Lung (tissue), 12 donors: ENCODE results near the gene BTNL2. TPM values are rescaled to one million over a fixed set of nuclear protein-coding genes. Genes with fewer than 3 reads are reported as not detected.
A peak's percentile ranks its signal among the peaks of the same experiment; 100 is the strongest.
"Not testable (repeated sequence)": the region's sequence is repeated elsewhere in the genome, so short reads cannot be mapped to it uniquely, and the experiment has no call there.

ENCODE experiments used
- ATAC-seq: fragments of 200-7000 bp; cut with Tn5 transposase; one replicate; pipeline ENCODE4 v1.9.1; 2020; ENCODE audit warnings: moderate number of reproducible peaks; ENCODE audit not compliant: insufficient read depth, low FRiP score
- DNase-seq, 3 donors: peaks; one replicate each; pipeline ENCODE4 v3.0.0-alpha.2; 2013 to 2017
- H3K27ac ChIP-seq, 2 donors: one replicate each; pipeline ENCODE4 v1.5.1; 2013; ENCODE audit warnings: mild to moderate bottlenecking in 2 of 2, moderate library complexity in 2 of 2, control low read depth in 1 of 2, inconsistent platforms in 1 of 2, low read depth in 1 of 2, low read length in 1 of 2
- H3K27me3 ChIP-seq, 3 donors: one replicate each; pipeline ENCODE4 v1.5.1; 2013; ENCODE audit warnings: low read length in 2 of 3; ENCODE audit not compliant: control insufficient read depth in 3 of 3, insufficient read depth in 3 of 3
- H3K36me3 ChIP-seq, 4 donors: one replicate each; pipeline ENCODE4 v1.5.1; 2013; ENCODE audit warnings: low read length in 4 of 4, mild to moderate bottlenecking in 1 of 4, moderate library complexity in 1 of 4; ENCODE audit not compliant: control insufficient read depth in 4 of 4, insufficient read depth in 4 of 4
- H3K4me1 ChIP-seq, 5 donors: one replicate each; pipeline ENCODE4 v1.5.1; 2013; ENCODE audit warnings: low read length in 5 of 5, mild to moderate bottlenecking in 2 of 5, moderate library complexity in 1 of 5; ENCODE audit not compliant: control insufficient read depth in 5 of 5, insufficient read depth in 5 of 5
- H3K4me3 ChIP-seq: one replicate; pipeline ENCODE4 v1.5.1; 2013; ENCODE audit warnings: mild to moderate bottlenecking, control low read depth, moderate library complexity
- H3K9ac ChIP-seq, 2 donors: one replicate each; pipeline ENCODE4 v1.5.1; 2013; ENCODE audit warnings: low read length in 2 of 2, control low read depth in 1 of 2; ENCODE audit not compliant: insufficient read depth in 1 of 2
- H3K9me3 ChIP-seq, 4 donors: one replicate each; pipeline ENCODE4 v1.5.1; 2013; ENCODE audit warnings: low read length in 3 of 4, mild to moderate bottlenecking in 1 of 4, moderate library complexity in 1 of 4; ENCODE audit not compliant: control insufficient read depth in 4 of 4, insufficient read depth in 3 of 4
- WGBS, 2 donors: extraction: QIAGEN DNeasy Blood & Tissue Kit; methylation state at CpG; one replicate each; pipeline ENCODE4 v1.1.7; 2013; 5-methylcytosine and 5-hydroxymethylcytosine counted together
- polyA plus RNA-seq, 2 donors: library from polyadenylated mRNA; stranded (reverse); fragments of 200-250 nt; gene quantifications; one replicate each; pipeline ENCODE4 v1.2.1, GENCODE V29; 2013
- total RNA-seq, 2 donors: library from RNA; depleted of rRNA in 1 of 2; stranded (reverse); fragments of >200 nt in 1 of 2; gene quantifications; one replicate each; pipeline ENCODE4 v1.2.1, GENCODE V29; 2014 to 2021
- TF ChIP-seq, protein P1 (sequence below): IDR thresholded peaks from 2 replicates; pipeline ENCODE4 v1.5.1; 2012; ENCODE audit warnings: mild to moderate bottlenecking; ENCODE audit errors: control extremely low read depth, extremely low read depth
- donor health status: control.
- donor health status: control.
- donor health status: Bipolar disorder and iron deficiency.
- donor health status: healthy.
- donor health status: DM: yes; HTN: yes; CAD: no.

BTNL2 gene
- total and polyA plus RNA-seq, 4 donors, result not detected

- TF ChIP-seq, protein P1, sequence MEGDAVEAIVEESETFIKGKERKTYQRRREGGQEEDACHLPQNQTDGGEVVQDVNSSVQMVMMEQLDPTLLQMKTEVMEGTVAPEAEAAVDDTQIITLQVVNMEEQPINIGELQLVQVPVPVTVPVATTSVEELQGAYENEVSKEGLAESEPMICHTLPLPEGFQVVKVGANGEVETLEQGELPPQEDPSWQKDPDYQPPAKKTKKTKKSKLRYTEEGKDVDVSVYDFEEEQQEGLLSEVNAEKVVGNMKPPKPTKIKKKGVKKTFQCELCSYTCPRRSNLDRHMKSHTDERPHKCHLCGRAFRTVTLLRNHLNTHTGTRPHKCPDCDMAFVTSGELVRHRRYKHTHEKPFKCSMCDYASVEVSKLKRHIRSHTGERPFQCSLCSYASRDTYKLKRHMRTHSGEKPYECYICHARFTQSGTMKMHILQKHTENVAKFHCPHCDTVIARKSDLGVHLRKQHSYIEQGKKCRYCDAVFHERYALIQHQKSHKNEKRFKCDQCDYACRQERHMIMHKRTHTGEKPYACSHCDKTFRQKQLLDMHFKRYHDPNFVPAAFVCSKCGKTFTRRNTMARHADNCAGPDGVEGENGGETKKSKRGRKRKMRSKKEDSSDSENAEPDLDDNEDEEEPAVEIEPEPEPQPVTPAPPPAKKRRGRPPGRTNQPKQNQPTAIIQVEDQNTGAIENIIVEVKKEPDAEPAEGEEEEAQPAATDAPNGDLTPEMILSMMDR, result no peak
- DNase-seq, result no peak
- H3K4me1 ChIP-seq, result peaks cover 0 to 1% (median 0%) of the 10 kb centered on the region in 5 donors
- H3K27me3 ChIP-seq, result peaks cover 0 to 10% (median 0%) of the 10 kb centered on the region in 3 donors
- no peaks in the 10 kb centered on the region for H3K36me3 ChIP-seq
- H3K4me3 ChIP-seq, result no peak overlapping the region
- H3K27ac ChIP-seq, result no peak overlapping the region
- H3K9ac ChIP-seq, result no peak overlapping the region
- no peak for ATAC-seq
- 74 to 93% methylated on average over 4 of the region's 4 CpGs for WGBS, 2 donors
- H3K9me3 ChIP-seq, result no peaks in the 10 kb centered on the region
Observed at GRCh38 chr6:32436186-32436585, 29.2 kb upstream of the BTNL2 start.

DNA sequence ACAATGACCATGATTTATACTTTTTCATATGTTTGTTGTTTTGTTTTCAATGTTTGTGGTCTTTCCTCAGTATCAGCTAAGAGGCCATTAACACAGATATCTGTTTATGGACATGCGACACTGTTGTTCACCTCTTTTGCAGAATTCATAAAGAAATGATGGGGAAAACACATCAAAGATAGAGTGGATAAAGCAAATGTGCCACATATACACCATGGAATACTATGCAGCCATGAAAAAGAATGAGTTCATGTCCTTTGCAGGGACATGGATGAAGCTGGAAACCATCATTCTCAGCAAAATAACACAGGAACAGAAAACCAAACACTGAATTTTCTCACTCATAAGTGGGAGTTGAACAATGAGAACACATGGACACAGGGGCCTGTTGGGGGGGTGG is 27.0 kb upstream of the BTNL2 start:
- not testable (repeated sequence) for H3K36me3 ChIP-seq, H3K4me1 ChIP-seq, H3K27ac ChIP-seq, DNase-seq, ATAC-seq, H3K9me3 ChIP-seq, H3K4me3 ChIP-seq, H3K9ac ChIP-seq
- H3K27me3 ChIP-seq, result peaks cover 0 to 10% (median 0%) of the 10 kb centered on the region in 3 donors
- 97 to 98% methylated on average over 1 of the region's 1 CpG for WGBS, 2 donors

DNA sequence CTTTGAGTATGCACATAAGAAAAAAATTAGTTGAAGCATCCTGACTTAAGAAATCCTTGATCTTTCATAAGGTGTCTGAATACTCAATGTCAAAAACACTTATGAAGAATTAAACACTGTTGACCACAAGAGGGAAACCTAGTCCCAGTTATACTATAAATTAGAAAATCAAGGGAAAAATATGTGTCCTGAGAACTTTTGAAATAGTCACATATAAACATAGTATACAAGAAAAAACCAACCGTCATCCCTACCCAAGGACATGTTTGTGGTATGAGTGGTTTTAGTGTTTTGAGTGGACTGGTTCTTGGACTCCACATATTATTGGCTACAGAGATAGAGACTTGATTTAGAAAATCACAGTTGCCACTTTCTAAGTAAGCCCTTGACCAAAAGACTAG is 25.1 kb upstream of the BTNL2 start:
- TF ChIP-seq, protein P1, result peak; percentile 44
- Histone ChIP-seq H3K36me3 (no peaks in the 10 kb centered on the region), H3K4me3 (no peak overlapping the region), H3K9ac (no peak overlapping the region), H3K4me1 (no peaks in the 10 kb centered on the region), H3K9me3 (peaks cover 0 to 2% (median 0%) of the 10 kb centered on the region in 4 donors), H3K27me3 (peaks cover 0 to 10% (median 0%) of the 10 kb centered on the region in 3 donors), H3K27ac (no peak overlapping the region)
- 0% methylated on average over 1 of the region's 1 CpG for WGBS, 2 donors
- peak in 2 of 3 donors; percentile 50 to 51 for DNase-seq
- ATAC-seq, result no peak

GRCh38 chr6:32431142-32431541 is 24.2 kb upstream of the BTNL2 start:
- WGBS, 2 donors, result 66 to 91% methylated on average over 3 of the region's 3 CpGs
- ATAC-seq (no peak), DNase-seq (no peak)
- TF ChIP-seq, protein P1, result no peak
- Histone ChIP-seq H3K27ac (no peak overlapping the region), H3K36me3 (no peaks in the 10 kb centered on the region), H3K27me3 (peaks cover 0 to 7% (median 0%) of the 10 kb centered on the region in 3 donors), H3K4me3 (no peak overlapping the region), H3K9me3 (peaks cover 0 to 2% (median 0%) of the 10 kb centered on the region in 4 donors), H3K9ac (no peak overlapping the region), H3K4me1 (no peaks in the 10 kb centered on the region)
